Sigmoid colon (tissue), 4 donors: Measurements from ENCODE around the gene P3H2.

Experiments used
- CTCF ChIP-seq, 4 experiments: fragments of 450-650 bp in 3 of 4; fragments of 200-600 bp in 1 of 4; IDR thresholded peaks; one replicate each; pipeline ENCODE4 v1.5.1; 2016 to 2019; ENCODE audit warnings: antibody characterized with exemption in 4 of 4, mild to moderate bottlenecking in 3 of 4, moderate library complexity in 2 of 4
- EP300 ChIP-seq, 4 donors: sonication (generic); formaldehyde crosslinking; IDR thresholded peaks; one replicate each; pipeline ENCODE4 v1.6.1; 2017; ENCODE audit warnings: antibody characterized with exemption in 4 of 4
- POLR2A ChIP-seq, 2 donors: fragments of 450-650 bp; IDR thresholded peaks; one replicate each; pipeline ENCODE4 v1.6.1; 2016; ENCODE audit warnings: antibody characterized with exemption in 2 of 2, mild to moderate bottlenecking in 2 of 2, moderate library complexity in 2 of 2
- POLR2AphosphoS5 ChIP-seq, 4 donors: sonication (generic); formaldehyde crosslinking; IDR thresholded peaks; one replicate each; pipeline ENCODE4 v1.6.1; 2017; ENCODE audit warnings: antibody characterized with exemption in 4 of 4

- TF ChIP-seq EP300 (IDR thresholded peaks at IDR 0.05) (no peak), POLR2AphosphoS5 (IDR thresholded peaks at IDR 0.05) (no peak), POLR2A (IDR thresholded peaks at IDR 0.05) (no peak), CTCF (IDR thresholded peaks at IDR 0.05) (no peak)
Observed at GRCh38 chr3:190165253-190165652, 44.6 kb upstream of the P3H2 start.
